Esophagus squamous epithelium (tissue), 4 donors: ENCODE results near the gene DOCK1.
"Not testable (repeated sequence)": the region's sequence is repeated elsewhere in the genome, so short reads cannot be mapped to it uniquely, and the experiment has no call there.

Experiments
- CTCF ChIP-seq, 6 experiments: fragments of 450-650 bp in 4 of 6; fragments of 200-600 bp in 2 of 6; sonication (generic) in 2 of 6; IDR thresholded peaks; one replicate each; pipeline ENCODE4 v1.5.1; 2016 to 2019; ENCODE audit warnings: antibody characterized with exemption in 6 of 6, mild to moderate bottlenecking in 4 of 6, moderate library complexity in 4 of 6
- POLR2A ChIP-seq, 4 donors: fragments of 450-650 bp; IDR thresholded peaks; one replicate each; pipeline ENCODE4 v1.6.1; 2017; ENCODE audit warnings: antibody characterized with exemption in 4 of 4, mild to moderate bottlenecking in 4 of 4, moderate library complexity in 3 of 4

DNA sequence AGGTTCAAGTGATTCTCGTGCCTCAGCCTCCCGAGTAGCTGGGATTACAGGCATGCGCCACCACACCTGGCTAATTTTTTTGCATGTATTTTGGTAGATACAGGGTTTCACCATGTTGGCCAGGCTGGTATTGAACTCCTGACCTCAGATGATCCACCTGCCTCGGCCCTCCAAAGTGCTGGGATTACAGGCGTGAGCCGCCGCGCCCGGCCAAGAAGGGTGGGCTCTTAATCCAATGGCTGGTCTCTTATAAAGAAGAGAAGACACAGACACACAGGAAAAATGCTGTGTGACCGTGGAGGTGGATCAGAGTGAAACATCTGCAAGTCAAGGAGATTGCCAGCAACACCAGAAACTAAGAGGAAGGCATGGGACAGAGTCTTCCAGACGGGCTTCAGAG lies 394.0 kb downstream of the DOCK1 start:
- not testable (repeated sequence) for TF ChIP-seq CTCF, POLR2A (IDR thresholded peaks at IDR 0.05)
